Fibroblast of mammary gland (primary cell): Measurements from ENCODE around the gene ZNF664.
A peak's percentile ranks its signal among the peaks of the same experiment; 100 is the strongest.

Experiments
- DNase-seq: peaks from one replicate; pipeline ENCODE4 v3.0.0-alpha.2; 2010; ENCODE audit warnings: low read depth
- H3K4me3 ChIP-seq: 2 replicates; pipeline ENCODE4 v1.5.1; 2011; ENCODE audit warnings: low read depth, mild to moderate bottlenecking, low read length, moderate library complexity; ENCODE audit not compliant: control insufficient read depth
- CTCF ChIP-seq: conservative IDR thresholded peaks from 2 replicates; pipeline ENCODE4 v1.5.1; 2011; ENCODE audit warnings: low read depth, low read length, inconsistent platforms; ENCODE audit not compliant: control insufficient read depth, insufficient read depth

Gene ZNF664

DNA sequence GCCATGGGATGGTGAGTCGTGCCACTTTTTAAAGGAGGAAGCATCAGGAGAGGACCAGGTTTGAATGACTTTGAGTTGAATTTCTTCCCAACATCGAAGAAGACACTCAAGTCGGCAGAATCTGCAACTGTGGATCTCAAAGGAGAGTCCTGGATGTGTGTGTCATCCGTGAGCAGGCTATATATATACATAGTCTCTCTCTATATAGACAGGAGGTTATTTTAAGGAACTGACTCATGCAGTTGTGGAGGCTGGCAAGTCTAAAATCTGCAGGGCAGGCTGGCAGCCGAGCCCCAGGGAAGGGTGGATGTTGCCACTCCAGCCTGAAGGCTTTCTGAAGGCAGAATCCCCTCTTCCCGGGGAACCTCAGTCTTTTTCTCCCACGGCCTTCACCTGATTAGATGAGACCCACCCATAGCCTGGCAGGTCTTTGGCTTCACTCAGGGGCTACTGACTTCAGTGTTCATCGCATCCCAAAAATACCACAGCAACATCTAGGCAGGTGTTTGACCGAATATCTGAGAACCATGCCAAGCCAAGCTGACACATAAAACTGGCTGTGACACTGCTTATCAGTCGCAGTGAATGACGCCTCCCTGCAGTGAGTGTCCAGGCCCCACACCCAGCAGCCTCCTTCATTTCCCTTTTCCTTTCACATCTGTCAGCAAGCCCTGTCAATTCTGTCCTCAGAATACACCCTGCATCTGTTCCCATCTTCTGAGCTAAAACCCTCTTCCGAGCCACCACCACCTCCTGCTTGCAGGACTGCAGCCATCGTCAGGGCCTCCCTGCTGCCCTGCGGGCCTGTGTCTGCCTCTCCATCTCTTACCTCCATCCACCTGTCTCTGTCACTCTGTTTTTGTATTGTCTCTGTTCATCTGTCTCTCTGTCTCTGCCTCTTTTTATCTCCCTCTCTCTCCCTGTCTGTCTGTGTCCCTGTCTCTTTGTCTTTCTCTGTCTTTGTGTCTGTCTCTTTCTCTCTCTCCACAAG lies 54.0 kb downstream of the ZNF664 start:
- peak; percentile 37 for DNase-seq

GRCh38 chr12:124027753-124028554 lies 54.9 kb downstream of the ZNF664 start:
- H3K4me3 ChIP-seq, result no peak overlapping the region
- no peak for TF ChIP-seq CTCF
- no peak for DNase-seq

More for the DNA sequence above, 54.0 kb downstream of the ZNF664 start:
- H3K4me3 ChIP-seq, result no peak overlapping the region
- no peak for TF ChIP-seq CTCF

DNA sequence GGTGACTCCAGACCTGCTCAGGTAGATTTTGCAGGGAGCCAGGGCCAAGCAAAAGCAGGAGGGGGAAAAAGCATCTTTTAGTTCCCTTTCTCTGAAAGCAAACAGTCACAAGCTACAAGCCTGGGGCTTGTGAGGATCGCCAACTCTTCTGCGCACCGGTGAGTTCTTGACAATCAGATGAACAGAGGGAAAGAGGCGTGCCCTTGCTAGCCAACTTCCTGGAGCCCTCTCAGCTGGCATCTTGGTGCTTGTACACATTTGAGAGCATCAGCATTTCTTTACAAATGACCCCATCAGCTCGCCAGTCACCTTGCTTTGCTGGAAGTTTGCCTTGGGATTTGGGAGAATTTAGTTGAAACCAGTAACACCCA lies 55.5 kb downstream of the ZNF664 start:
- no peak for TF ChIP-seq CTCF
- DNase-seq, result no peak
- no peak overlapping the region for H3K4me3 ChIP-seq

DNA sequence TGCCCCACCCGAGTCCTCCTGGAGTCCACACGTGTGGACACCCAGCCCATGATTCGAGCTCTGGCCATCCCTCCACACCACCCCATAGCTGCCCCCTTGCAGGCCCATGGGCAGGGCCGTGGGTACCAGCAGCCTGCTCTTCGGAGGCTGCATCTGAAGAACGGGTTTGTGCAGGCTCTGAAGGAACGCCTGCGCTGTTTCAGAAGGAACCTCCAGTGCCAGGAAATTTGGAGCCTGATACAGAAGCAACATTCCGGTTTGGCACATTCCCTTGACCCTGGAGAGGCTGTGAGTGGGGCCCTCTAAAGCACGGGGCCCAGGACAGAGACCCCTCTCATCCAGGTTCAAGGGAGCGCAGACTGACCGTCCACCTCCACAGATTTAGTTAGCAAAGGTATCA lies 57.0 kb downstream of the ZNF664 start:
- H3K4me3 ChIP-seq, result no peak overlapping the region
- peak; percentile 12 for DNase-seq
- TF ChIP-seq CTCF, result no peak

DNA sequence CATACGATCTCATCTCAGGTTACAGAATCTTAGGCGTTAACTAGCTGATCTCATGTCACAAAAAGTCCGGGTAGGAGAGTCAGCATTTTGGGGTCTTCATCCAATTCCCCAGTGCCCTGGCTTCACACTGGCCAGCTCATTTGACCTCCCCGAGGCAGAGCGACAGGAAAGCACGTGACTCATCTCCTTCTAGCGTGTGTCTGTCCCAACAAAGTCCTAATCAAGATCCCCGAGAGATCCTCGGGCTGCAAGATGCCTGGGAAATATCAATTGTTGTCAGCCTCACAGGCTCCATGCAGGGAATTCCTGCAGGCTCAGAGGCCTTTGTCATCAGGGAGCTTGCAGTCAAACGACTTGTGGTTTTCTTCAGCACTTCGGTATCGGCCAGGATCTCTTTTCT lies 57.5 kb downstream of the ZNF664 start:
- no peak overlapping the region for H3K4me3 ChIP-seq
- no peak for TF ChIP-seq CTCF
- peak; percentile 79 for DNase-seq

DNA sequence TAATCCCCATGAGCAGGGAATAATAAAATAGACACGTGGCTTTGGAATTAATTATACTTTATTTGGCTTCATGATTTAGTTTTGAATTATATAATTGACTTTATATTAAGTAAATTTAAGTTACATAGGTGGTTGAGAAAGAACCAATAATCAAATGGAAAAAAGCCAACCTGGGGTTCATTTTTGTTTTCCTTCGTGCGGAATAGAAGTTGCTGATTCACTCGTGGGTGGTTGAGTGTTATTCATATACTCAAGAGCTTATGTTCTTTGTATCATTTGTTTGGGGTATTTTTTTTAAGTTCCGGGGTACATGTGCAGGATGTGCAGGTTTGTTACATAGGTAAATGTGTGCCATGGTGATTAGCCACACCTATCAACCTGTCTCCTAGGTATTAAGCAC lies 58.0 kb downstream of the ZNF664 start:
- TF ChIP-seq CTCF, result no peak
- no peak overlapping the region for H3K4me3 ChIP-seq
- peak; percentile 31 for DNase-seq
